K562 (cell line): Measurements from ENCODE around the gene LRRC10B. TPM values are rescaled to one million over a fixed set of nuclear protein-coding genes. Genes with fewer than 3 reads are reported as not detected.

Source experiments
- ATAC-seq: fragments of 200-7000 bp; cut with Tn5 transposase; 3 replicates; pipeline ENCODE4 v1.9.1; 2020; ENCODE audit warnings: moderate library complexity
- BruUV-seq: library from RNA; stranded (reverse); fragments of 400-500 nt; replicated peaks from 2 replicates; lab custom pipeline; 2021; lab: Mats Ljungman, UMichigan
- CTCF ChIA-PET: fragments of 300-600 bp; formaldehyde crosslinking; extraction: SDS; loops from one replicate; lab custom pipeline; 2021; ENCODE audit warnings: low intra/inter-chr PET ratio; lab: Yijun Ruan, JAX
- POLR2A ChIA-PET: fragments of 300-600, 350-650 bp; sonication (Branson Sonifier 250); formaldehyde crosslinking; extraction: SDS; loops from one replicate; lab custom pipeline; 2021; ENCODE audit warnings: antibody characterized with exemption, inconsistent platforms; lab: Yijun Ruan, JAX
- DNase-seq, 4 experiments: peaks; one replicate each; pipeline versions ENCODE4 v3.0.0 to v3.0.0-alpha.2; 2011 to 2018; ENCODE audit warnings: low spot score in 3 of 4, mixed read lengths in 3 of 4; ENCODE audit errors: extremely low read depth in 1 of 4
- FAIRE-seq: peaks from 2 replicates; lab custom pipeline; 2011; peaks lifted over from hg19 to GRCh38; lab: Jason Lieb, UNC
- H2AFZ ChIP-seq: 2 replicates; pipeline ENCODE4 v1.6.0; 2011; ENCODE audit warnings: low read depth, low read length, control low read depth, inconsistent platforms
- H3K27ac ChIP-seq: fragments of 200-600 bp; 3 replicates; pipeline ENCODE4 v1.8.0; 2011; ENCODE audit warnings: low read depth, mild to moderate bottlenecking, control low read depth, inconsistent platforms, low read length, moderate library complexity, mixed read lengths; ENCODE audit errors: extremely low read depth
- H3K27me3 ChIP-seq, 2 experiments: fragments of 300-600 bp in 1 of 2; 2 replicates in 1 of 2; 3 replicates in 1 of 2; pipeline versions ENCODE4 v1.6.0 to v1.8.0; 2011; ENCODE audit warnings: inconsistent platforms in 2 of 2, low read length in 2 of 2, mild to moderate bottlenecking in 1 of 2, mixed read lengths in 1 of 2, moderate library complexity in 1 of 2; ENCODE audit not compliant: control insufficient read depth in 2 of 2, insufficient read depth in 2 of 2
- H3K36me3 ChIP-seq: fragments of 300-600 bp; 3 replicates; pipeline ENCODE4 v1.8.0; 2011; ENCODE audit warnings: mild to moderate bottlenecking, low read length, inconsistent platforms; ENCODE audit not compliant: control insufficient read depth, insufficient read depth
- H3K4me1 ChIP-seq, 2 experiments: fragments of 200-600 bp in 1 of 2; replicated peaks in 1 of 2; 2 replicates in 1 of 2; 3 replicates in 1 of 2; pipeline versions ENCODE4 v1.5.1 to v1.8.0; 2011; ENCODE audit warnings: inconsistent platforms in 2 of 2, low read length in 2 of 2, mild to moderate bottlenecking in 1 of 2, mixed read lengths in 1 of 2, moderate library complexity in 1 of 2; ENCODE audit not compliant: control insufficient read depth in 2 of 2, insufficient read depth in 2 of 2
- H3K4me2 ChIP-seq: 2 replicates; pipeline ENCODE4 v1.6.1; 2011; ENCODE audit warnings: low read length, control low read depth, inconsistent platforms, mixed read lengths; ENCODE audit not compliant: insufficient read depth
- H3K4me3 ChIP-seq: fragments of 200-600 bp; sonication (generic), shearing (Covaris generic); 2 replicates; pipeline ENCODE4 v1.5.1; 2016; ENCODE audit warnings: control low read depth, inconsistent platforms
- H3K79me2 ChIP-seq: fragments of 200-600 bp; 3 replicates; pipeline ENCODE4 v1.8.0; 2011; ENCODE audit warnings: low read length, inconsistent platforms; ENCODE audit not compliant: control insufficient read depth, insufficient read depth
- H3K9ac ChIP-seq, 2 experiments: 2 replicates each; pipeline versions ENCODE4 v1.6.0 to v1.6.1; 2011; ENCODE audit warnings: low read depth in 2 of 2, low read length in 2 of 2, control low read depth in 1 of 2, inconsistent platforms in 1 of 2, mild to moderate bottlenecking in 1 of 2, mixed read lengths in 1 of 2; ENCODE audit not compliant: insufficient read depth in 1 of 2
- H3K9me1 ChIP-seq: one replicate; pipeline ENCODE4 v1.6.0; 2011; ENCODE audit warnings: inconsistent platforms, mild to moderate bottlenecking, low read length, moderate library complexity; ENCODE audit not compliant: control insufficient read depth, insufficient read depth
- H3K9me3 ChIP-seq: replicated peaks from 2 replicates; pipeline ENCODE4 v1.5.1; 2011; ENCODE audit warnings: low read depth, low read length, inconsistent platforms; ENCODE audit not compliant: control insufficient read depth, insufficient read depth
- H4K20me1 ChIP-seq: replicated peaks from 2 replicates; pipeline ENCODE4 v1.6.1; 2011; ENCODE audit warnings: low read length, inconsistent platforms, mixed read lengths; ENCODE audit not compliant: control insufficient read depth, insufficient read depth
- EGR1 ChIP-seq: fragments of 450-650 bp; conservative IDR thresholded peaks from 2 replicates; pipeline ENCODE4 v1.6.1; 2017; ENCODE audit warnings: mild to moderate bottlenecking
- GATAD2B ChIP-seq: fragments of 450-650 bp; IDR thresholded peaks from 2 replicates; pipeline ENCODE4 v1.6.1; 2017; ENCODE audit warnings: mild to moderate bottlenecking, borderline replicate concordance
- KDM4B ChIP-seq, 2 experiments: fragments of 450-650 bp in 1 of 2; sonication (generic) in 1 of 2; IDR thresholded peaks; 2 replicates each; pipeline ENCODE4 v1.6.1; 2016 to 2017; ENCODE audit warnings: borderline replicate concordance in 2 of 2, antibody characterized with exemption in 1 of 2, low read depth in 1 of 2, mild to moderate bottlenecking in 1 of 2
- TARDBP ChIP-seq: fragments of 450-650 bp; IDR thresholded peaks from 2 replicates; pipeline ENCODE4 v1.6.1; 2016
- YY1 ChIP-seq, 3 experiments: IDR thresholded peaks; 2 replicates each; pipeline ENCODE4 v1.6.1; 2011; ENCODE audit warnings: low read length in 2 of 3, mild to moderate bottlenecking in 2 of 3, moderate library complexity in 2 of 3, borderline replicate concordance in 1 of 3, control low read depth in 1 of 3, low read depth in 1 of 3; ENCODE audit not compliant: insufficient read depth in 3 of 3, insufficient replicate concordance in 2 of 3, control insufficient read depth in 1 of 3, insufficient read length in 1 of 3; ENCODE audit errors: extremely low read depth in 1 of 3
- ZNF239 ChIP-seq: fragments of 250-450 bp; sonication (Bioruptor Pico); IDR thresholded peaks from 2 replicates; pipeline ENCODE4 v1.4.0; 2020; ENCODE audit warnings: mild to moderate bottlenecking
- WGBS: fragments of 100-300 bp; shearing (Covaris generic); methylation state at CpG from one replicate; pipeline ENCODE4 v1.1.6; 2016; ENCODE audit warnings: low coverage, mixed read lengths; ENCODE audit not compliant: insufficient coverage; ENCODE audit errors: missing lambda C conversion rate; 5-methylcytosine and 5-hydroxymethylcytosine counted together
- in situ Hi-C: fragments of 300-500 bp; cut with MboI; formaldehyde crosslinking; loops from 4 replicates; pipeline ENCODE4 v1.15.0; 2018; ENCODE audit warnings: inconsistent platforms, mixed read lengths
- intact Hi-C: fragments of 100-400 bp; cut with micrococcal nuclease; formaldehyde crosslinking; loops from 2 replicates; pipeline ENCODE4 v1.14.2; 2022
- polyA plus RNA-seq, 8 experiments: library from polyadenylated mRNA; depleted of rRNA in 4 of 8; stranded (reverse) in 5 of 8; unstranded in 3 of 8; fragments of >200 nt; fragmentation: Nextera tagmentation in 2 of 8; fragmentation: Illumina TruSeq in 1 of 8; extraction: Ambion mirVana in 2 of 8; extraction: Trizol in 1 of 8; gene quantifications; 2 replicates each; pipeline versions ENCODE4 v1.2.1 to v1.2.3, GENCODE V29; 2011 to 2014; ENCODE audit warnings: inconsistent platforms in 1 of 8, missing spikeins in 1 of 8
- total RNA-seq, 7 experiments: library from RNA; depleted of rRNA in 6 of 7; stranded (reverse); fragments of >200 nt in 6 of 7; fragmentation: Illumina TruSeq in 2 of 7; extraction: Trizol in 2 of 7; gene quantifications; 2 replicates each; pipeline versions ENCODE4 v1.2.1 to v1.2.3, GENCODE V29; 2011 to 2021; ENCODE audit warnings: low replicate concordance in 1 of 7
- TF ChIP-seq, protein P1 (sequence below), 2 experiments: fragments of 250-450 bp in 1 of 2; fragments of 450-650 bp in 1 of 2; sonication (Bioruptor Pico) in 1 of 2; IDR thresholded peaks; 2 replicates each; pipeline versions ENCODE4 v1.6.1 to v1.8.0; 2016 to 2021; ENCODE audit warnings: mild to moderate bottlenecking in 2 of 2, moderate library complexity in 2 of 2, missing compliant biosample characterization in 1 of 2, missing genetic modification characterization in 1 of 2
- TF ChIP-seq, protein P2 (sequence below): fragments of 450-650 bp; formaldehyde crosslinking; IDR thresholded peaks from 2 replicates; pipeline ENCODE4 v1.4.0; 2020; ENCODE audit warnings: mild to moderate bottlenecking, moderate library complexity
- TF ChIP-seq, protein P3 (sequence below): fragments of 200-400 bp; formaldehyde crosslinking; IDR thresholded peaks from 2 replicates; pipeline ENCODE4 v1.6.1; 2017; ENCODE audit warnings: mild to moderate bottlenecking, low read depth, low read length, moderate library complexity

LRRC10B gene
- total and polyA plus RNA-seq, 9 of the 15 experiments (the other 6 are each of a cell fraction or from before 2014, with no cell fraction given): 0.11 TPM; not detected in 8

DNA sequence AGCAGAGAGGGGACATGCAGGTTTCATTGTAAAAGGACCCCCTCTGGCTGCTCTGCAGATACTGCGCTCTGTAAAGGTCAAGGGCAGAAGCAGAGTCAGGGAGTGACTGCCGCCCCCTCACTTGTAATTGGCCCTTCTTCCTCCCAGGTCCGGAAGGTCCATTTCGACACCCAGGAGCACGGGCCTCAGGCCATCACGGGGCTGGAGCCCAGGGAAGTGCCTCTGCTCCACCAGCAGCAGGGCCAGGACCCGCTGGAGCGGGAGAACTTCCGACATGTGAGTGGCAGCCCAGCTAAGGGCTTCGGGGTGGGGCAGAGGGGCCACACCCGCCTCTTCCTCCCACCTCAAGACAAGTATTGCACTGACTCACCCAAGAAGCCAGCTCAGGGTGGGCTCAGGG, 24.0 kb upstream of the LRRC10B start:
- Histone ChIP-seq H3K9me1 (no peaks in the 10 kb centered on the region), H3K27me3 (peaks cover 41 to 70% of the 10 kb centered on the region in 2 experiments)
- TF ChIP-seq, protein P1, sequence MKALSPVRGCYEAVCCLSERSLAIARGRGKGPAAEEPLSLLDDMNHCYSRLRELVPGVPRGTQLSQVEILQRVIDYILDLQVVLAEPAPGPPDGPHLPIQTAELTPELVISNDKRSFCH (CRISPR knock-in tag; IDR thresholded peaks at IDR 0.05): no peak
- TF ChIP-seq, protein P1 (tag; IDR thresholded peaks at IDR 0.05): 0 out of 2 replicates have a peak, but pooled peaks have one; percentile 24
- TF ChIP-seq KDM4B (IDR thresholded peaks at IDR 0.05; ENCODE audit: borderline replicate concordance in 2 of 2, low read depth in 1 of 2) (no peak), EGR1 (peak; percentile 35)
- TF ChIP-seq, all 486 proteins: peak for 2
- in situ Hi-C loops: no loop called here
- 0 out of 2 replicates have a peak, but pooled peaks cover 5% of the 10 kb centered on the region for H4K20me1 ChIP-seq
- WGBS: 2% methylated on average over 10 of the region's 11 CpGs
- DNase-seq (no peak), FAIRE-seq (no peak), ATAC-seq (no peak)
- intact Hi-C loops: no loop called here
- peaks cover 3 to 35% of the 10 kb centered on the region in 2 experiments; a peak in 3 of 5 replicates for H3K4me1 ChIP-seq
- no peak overlapping the region for H3K27ac ChIP-seq
- no peaks in the 10 kb centered on the region for H3K36me3 ChIP-seq
- H3K9me3 ChIP-seq: no peaks in the 10 kb centered on the region
- no TSS peak for BruUV-seq
- no peak overlapping the region for H2AFZ ChIP-seq
- POLR2A ChIA-PET: interaction anchor here (0.5 to 0.9 kb wide), 3 partner anchors 9 to 55 kb away, joined by 3 read pairs; no protein-coding TSS in a partner anchor
- no peak overlapping the region for H3K4me2 ChIP-seq
- CTCF ChIA-PET: interaction anchor here (0.6 kb wide), 1 partner anchor 88 kb away, joined by 3 read pairs; no protein-coding TSS in a partner anchor
- H3K79me2 ChIP-seq: no peaks in the 10 kb centered on the region
- no peak overlapping the region for H3K4me3 ChIP-seq
- peak overlapping the region in 1 of 2 experiments; percentile 45; a peak in 1 of 4 replicates for H3K9ac ChIP-seq

DNA sequence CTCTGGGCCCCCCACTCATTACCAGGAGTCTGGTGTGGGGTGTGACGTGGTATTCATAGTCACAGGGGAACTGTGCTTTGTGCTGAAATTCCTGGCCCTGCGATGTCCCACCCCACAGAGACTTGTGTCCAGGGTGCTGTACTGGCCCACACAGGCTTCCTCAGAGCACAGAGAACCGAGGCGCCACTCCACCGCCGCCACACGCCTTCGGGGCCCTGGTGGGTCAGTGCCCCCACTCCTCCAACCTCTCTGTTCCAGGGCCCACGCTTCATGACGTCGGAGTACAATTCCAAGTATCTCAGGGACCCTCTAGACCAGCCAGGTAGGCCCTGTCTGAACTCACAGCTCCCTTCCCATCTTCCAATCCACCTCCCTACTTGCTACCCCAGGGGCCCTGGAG, 23.5 kb upstream of the LRRC10B start:
- CTCF ChIA-PET: no interaction called here
- Histone ChIP-seq H3K4me2 (no peak overlapping the region), H3K79me2 (no peaks in the 10 kb centered on the region), H3K36me3 (no peaks in the 10 kb centered on the region), H3K4me3 (no peak overlapping the region), H3K27ac (no peak overlapping the region), H3K9me3 (no peaks in the 10 kb centered on the region), H4K20me1 (peaks cover 5% of the 10 kb centered on the region; the same call in 1 of the 2 replicates), H3K9me1 (no peaks in the 10 kb centered on the region), H3K4me1 (peaks cover 3 to 40% of the 10 kb centered on the region in 2 experiments; a peak in 3 of 5 replicates), H3K9ac (no peak overlapping the region; a peak in 1 of 4 replicates), H3K27me3 (peaks cover 44 to 73% of the 10 kb centered on the region in 2 experiments), H2AFZ (no peak overlapping the region)
- POLR2A ChIA-PET: interaction anchor here (0.9 kb wide), 1 partner anchor 36 kb away, joined by 3 read pairs; no protein-coding TSS in a partner anchor
- DNase-seq: no peak
- FAIRE-seq: no peak
- no TSS peak for BruUV-seq
- intact Hi-C loops: no loop called here
- WGBS: 3% methylated on average over 11 of the region's 11 CpGs
- ATAC-seq: no peak
- in situ Hi-C loops: no loop called here
- TF ChIP-seq TARDBP: no peak
- TF ChIP-seq, protein P2, sequence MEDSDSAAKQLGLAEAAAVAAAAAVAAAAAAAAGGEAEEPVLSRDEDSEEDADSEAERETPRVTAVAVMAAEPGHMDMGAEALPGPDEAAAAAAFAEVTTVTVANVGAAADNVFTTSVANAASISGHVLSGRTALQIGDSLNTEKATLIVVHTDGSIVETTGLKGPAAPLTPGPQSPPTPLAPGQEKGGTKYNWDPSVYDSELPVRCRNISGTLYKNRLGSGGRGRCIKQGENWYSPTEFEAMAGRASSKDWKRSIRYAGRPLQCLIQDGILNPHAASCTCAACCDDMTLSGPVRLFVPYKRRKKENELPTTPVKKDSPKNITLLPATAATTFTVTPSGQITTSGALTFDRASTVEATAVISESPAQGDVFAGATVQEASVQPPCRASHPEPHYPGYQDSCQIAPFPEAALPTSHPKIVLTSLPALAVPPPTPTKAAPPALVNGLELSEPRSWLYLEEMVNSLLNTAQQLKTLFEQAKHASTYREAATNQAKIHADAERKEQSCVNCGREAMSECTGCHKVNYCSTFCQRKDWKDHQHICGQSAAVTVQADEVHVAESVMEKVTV (CRISPR knock-in tag): no peak
- TF ChIP-seq YY1 (IDR thresholded peaks at IDR 0.05; ENCODE audit: borderline replicate concordance in 1 of 3, control insufficient read depth in 1 of 3, extremely low read depth in 1 of 3, insufficient read depth in 3 of 3, insufficient read length in 1 of 3, insufficient replicate concordance in 2 of 3, low read depth in 1 of 3, low read length in 2 of 3): no peak
- TF ChIP-seq, protein P3, sequence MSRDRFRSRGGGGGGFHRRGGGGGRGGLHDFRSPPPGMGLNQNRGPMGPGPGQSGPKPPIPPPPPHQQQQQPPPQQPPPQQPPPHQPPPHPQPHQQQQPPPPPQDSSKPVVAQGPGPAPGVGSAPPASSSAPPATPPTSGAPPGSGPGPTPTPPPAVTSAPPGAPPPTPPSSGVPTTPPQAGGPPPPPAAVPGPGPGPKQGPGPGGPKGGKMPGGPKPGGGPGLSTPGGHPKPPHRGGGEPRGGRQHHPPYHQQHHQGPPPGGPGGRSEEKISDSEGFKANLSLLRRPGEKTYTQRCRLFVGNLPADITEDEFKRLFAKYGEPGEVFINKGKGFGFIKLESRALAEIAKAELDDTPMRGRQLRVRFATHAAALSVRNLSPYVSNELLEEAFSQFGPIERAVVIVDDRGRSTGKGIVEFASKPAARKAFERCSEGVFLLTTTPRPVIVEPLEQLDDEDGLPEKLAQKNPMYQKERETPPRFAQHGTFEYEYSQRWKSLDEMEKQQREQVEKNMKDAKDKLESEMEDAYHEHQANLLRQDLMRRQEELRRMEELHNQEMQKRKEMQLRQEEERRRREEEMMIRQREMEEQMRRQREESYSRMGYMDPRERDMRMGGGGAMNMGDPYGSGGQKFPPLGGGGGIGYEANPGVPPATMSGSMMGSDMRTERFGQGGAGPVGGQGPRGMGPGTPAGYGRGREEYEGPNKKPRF: no peak
- no peak for TF ChIP-seq GATAD2B
- TF ChIP-seq ZNF239: no peak
